GM12878 (cell line): ENCODE data around the gene CASQ1. TPM values are rescaled to one million over a fixed set of nuclear protein-coding genes. Genes with fewer than 3 reads are reported as not detected.

ENCODE experiments used
- ATAC-seq: fragments of 200-7000 bp; cut with Tn5 transposase; 3 replicates; pipeline ENCODE4 v1.9.1; 2020; ENCODE audit warnings: mild to moderate bottlenecking, moderate library complexity
- BruUV-seq: library from RNA; stranded (reverse); fragments of 400-500 nt; replicated peaks from 2 replicates; lab custom pipeline; 2021; lab: Mats Ljungman, UMichigan
- CTCF ChIA-PET: fragments of 300-600 bp; sonication (Branson Sonifier 250); formaldehyde crosslinking; extraction: SDS; loops from one replicate; lab custom pipeline; 2021; ENCODE audit warnings: inconsistent platforms; lab: Yijun Ruan, JAX
- POLR2A ChIA-PET: fragments of 350-600 bp; formaldehyde crosslinking; extraction: SDS; loops from one replicate; lab custom pipeline; 2021; ENCODE audit warnings: inconsistent platforms; lab: Charles Lee
- RAD21 ChIA-PET: fragments of 300-600 bp; sonication (Branson Sonifier 250); formaldehyde crosslinking; loops from one replicate; lab custom pipeline; 2023; ENCODE audit warnings: antibody characterized with exemption; ENCODE audit not compliant: unreplicated experiment; lab: Charles Lee
- SMC1A ChIA-PET: fragments of 300-600 bp; sonication (Branson Sonifier 250); formaldehyde crosslinking; loops from one replicate; lab custom pipeline; 2023; ENCODE audit not compliant: unreplicated experiment, uncharacterized antibody; lab: Charles Lee
- DNase-seq: peaks from one replicate; pipeline ENCODE4 v3.0.0-alpha.2; 2011; ENCODE audit warnings: low read depth, low spot score
- FAIRE-seq: peaks from 3 replicates; lab custom pipeline; 2011; peaks lifted over from hg19 to GRCh38; lab: Jason Lieb, UNC
- H2AFZ ChIP-seq: 2 replicates; pipeline ENCODE4 v1.6.0; 2011; ENCODE audit warnings: low read depth, low read length, control low read depth; ENCODE audit not compliant: control insufficient read depth
- H3K27ac ChIP-seq: 2 replicates; pipeline ENCODE4 v1.5.1; 2011; ENCODE audit warnings: control low read depth; ENCODE audit not compliant: control insufficient read depth, insufficient read depth
- H3K27me3 ChIP-seq, 2 experiments: replicated peaks in 1 of 2; 2 replicates each; pipeline versions ENCODE4 v1.6.0 to v1.6.1; 2011; ENCODE audit warnings: low read length in 1 of 2; ENCODE audit not compliant: control insufficient read depth in 2 of 2, insufficient read depth in 2 of 2
- H3K36me3 ChIP-seq, 2 experiments: 2 replicates each; pipeline ENCODE4 v1.5.1; 2011; ENCODE audit warnings: low read length in 1 of 2; ENCODE audit not compliant: control insufficient read depth in 2 of 2, insufficient read depth in 2 of 2
- H3K4me1 ChIP-seq: 2 replicates; pipeline ENCODE4 v1.6.1; 2011; ENCODE audit warnings: mild to moderate bottlenecking, low read length, moderate library complexity, mixed read lengths; ENCODE audit not compliant: control insufficient read depth, insufficient read depth
- H3K4me2 ChIP-seq: 2 replicates; pipeline ENCODE4 v1.6.0; 2011; ENCODE audit warnings: control low read depth; ENCODE audit not compliant: control insufficient read depth, insufficient read depth
- H3K4me3 ChIP-seq: fragments of 200-600 bp; sonication (generic); 2 replicates; pipeline ENCODE4 v1.5.1; 2016
- H3K79me2 ChIP-seq: 2 replicates; pipeline ENCODE4 v1.6.0; 2011; ENCODE audit warnings: low read length; ENCODE audit not compliant: control insufficient read depth, insufficient read depth
- H3K9ac ChIP-seq: 2 replicates; pipeline ENCODE4 v1.8.0; 2011; ENCODE audit warnings: low read length, control low read depth, mixed read lengths; ENCODE audit not compliant: control insufficient read depth, insufficient read depth
- H3K9me3 ChIP-seq: replicated peaks from 3 replicates; pipeline ENCODE4 v1.5.1; 2011; ENCODE audit warnings: mild to moderate bottlenecking, low read length; ENCODE audit not compliant: control insufficient read depth, insufficient read depth
- H4K20me1 ChIP-seq: 2 replicates; pipeline ENCODE4 v1.6.0; 2011; ENCODE audit not compliant: control insufficient read depth, insufficient read depth
- CBX5 ChIP-seq: sonication (generic); IDR thresholded peaks from 2 replicates; pipeline ENCODE4 v1.6.1; 2016; ENCODE audit warnings: low read depth, moderate library complexity, mild to moderate bottlenecking, inconsistent platforms
- ESRRA ChIP-seq: IDR thresholded peaks from 2 replicates; pipeline ENCODE4 v1.6.1; 2012; ENCODE audit warnings: mild to moderate bottlenecking, low read length, improper control_type of control experiment
- EZH2 ChIP-seq: IDR thresholded peaks from 2 replicates; pipeline ENCODE4 v1.6.1; 2012; ENCODE audit warnings: low read depth, mild to moderate bottlenecking, control low read depth, inconsistent platforms, low read length, borderline replicate concordance; ENCODE audit not compliant: control insufficient read depth
- HCFC1 ChIP-seq: fragments of 150-350 bp; IDR thresholded peaks from 2 replicates; pipeline ENCODE4 v1.6.1; 2014; ENCODE audit warnings: low read length
- IRF4 ChIP-seq: IDR thresholded peaks from 2 replicates; pipeline ENCODE4 v1.6.1; 2011; ENCODE audit warnings: low read depth, low read length
- KDM1A ChIP-seq: fragments of 200-600 bp; sonication (generic); IDR thresholded peaks from 2 replicates; pipeline ENCODE4 v1.6.1; 2016; ENCODE audit warnings: borderline replicate concordance
- NBN ChIP-seq: fragments of 450-650 bp; IDR thresholded peaks from 2 replicates; pipeline ENCODE4 v1.6.1; 2016
- NFYA ChIP-seq: IDR thresholded peaks from 2 replicates; pipeline ENCODE4 v1.6.1; 2011; ENCODE audit warnings: low read depth, mild to moderate bottlenecking, low read length, improper control_type of control experiment, borderline replicate concordance
- NR2C2 ChIP-seq: IDR thresholded peaks from 2 replicates; pipeline ENCODE4 v1.6.1; 2011; ENCODE audit warnings: borderline replicate concordance, low read depth; ENCODE audit not compliant: control insufficient read depth, insufficient read length
- POLR2AphosphoS2 ChIP-seq: IDR thresholded peaks from 2 replicates; pipeline ENCODE4 v1.6.1; 2011; ENCODE audit warnings: low read depth, mild to moderate bottlenecking, low read length, improper control_type of control experiment, moderate library complexity
- RAD21 ChIP-seq: IDR thresholded peaks from 2 replicates; pipeline ENCODE4 v1.6.1; 2011; ENCODE audit warnings: mild to moderate bottlenecking, low read depth, low read length, moderate library complexity; ENCODE audit not compliant: insufficient read depth
- SMC3 ChIP-seq: IDR thresholded peaks from 2 replicates; pipeline ENCODE4 v1.6.1; 2011; ENCODE audit warnings: low read length, improper control_type of control experiment, borderline replicate concordance
- SUZ12 ChIP-seq: fragments of 200-600 bp; sonication (generic); IDR thresholded peaks from one replicate; pipeline ENCODE4 v1.6.1; 2018; ENCODE audit warnings: antibody characterized with exemption, mild to moderate bottlenecking; ENCODE audit not compliant: unreplicated experiment
- TAF1 ChIP-seq: IDR thresholded peaks from 2 replicates; pipeline ENCODE4 v1.6.1; 2011; ENCODE audit warnings: mild to moderate bottlenecking, low read depth, low read length, borderline replicate concordance
- TCF7 ChIP-seq: IDR thresholded peaks from 2 replicates; pipeline ENCODE4 v1.6.1; 2014; ENCODE audit warnings: antibody characterized with exemption, borderline replicate concordance
- ZNF207 ChIP-seq: fragments of 450-650 bp; IDR thresholded peaks from 2 replicates; pipeline ENCODE4 v1.6.1; 2014; ENCODE audit warnings: antibody characterized with exemption, mild to moderate bottlenecking, borderline replicate concordance
- ZNF274 ChIP-seq: IDR thresholded peaks from one replicate; pipeline ENCODE4 v1.8.0; 2011; ENCODE audit not compliant: insufficient read length, insufficient read depth
- ZNF622 ChIP-seq: fragments of 450-650 bp; IDR thresholded peaks from 2 replicates; pipeline ENCODE4 v1.6.1; 2017; ENCODE audit warnings: mild to moderate bottlenecking, inconsistent platforms
- WGBS: methylation state at CpG from one replicate; pipeline ENCODE4 v1.1.6; 2016; ENCODE audit warnings: low lambda C conversion rate; ENCODE audit not compliant: insufficient replicate concordance, insufficient coverage; ENCODE audit errors: missing lambda C conversion rate; 5-methylcytosine and 5-hydroxymethylcytosine counted together
- in situ Hi-C: fragments of 300-500 bp; cut with MboI; formaldehyde crosslinking; loops from 9 replicates; pipeline ENCODE4 v1.14.3; 2018; ENCODE audit warnings: mixed read lengths
- intact Hi-C: fragments of 100-400 bp; cut with micrococcal nuclease; formaldehyde crosslinking; loops from one replicate; pipeline ENCODE4 v1.14.2; 2022; ENCODE audit not compliant: unreplicated experiment
- polyA plus RNA-seq, 11 experiments: library from polyadenylated mRNA; depleted of rRNA in 4 of 11; unstranded in 6 of 11; stranded (reverse) in 5 of 11; fragments of >200 nt; fragmentation: Nextera tagmentation in 4 of 11; fragmentation: Illumina TruSeq in 1 of 11; extraction: Ambion mirVana in 4 of 11; extraction: Trizol in 1 of 11; gene quantifications; 1 replicate in 1 of 11; 2 replicates in 10 of 11; pipeline versions ENCODE4 v1.2.1 to v1.2.3, GENCODE V29; 2011 to 2016; ENCODE audit warnings: inconsistent platforms in 2 of 11, missing spikeins in 2 of 11, low read depth in 1 of 11
- total RNA-seq, 4 experiments: library from RNA; depleted of rRNA in 3 of 4; stranded (reverse); fragments of >200 nt in 3 of 4; fragmentation: Illumina TruSeq in 1 of 4; extraction: Trizol in 1 of 4; gene quantifications; 2 replicates each; pipeline versions ENCODE4 v1.2.1 to v1.2.3, GENCODE V29; 2013 to 2021
- TF ChIP-seq, protein P1 (sequence below), 3 experiments: IDR thresholded peaks in 2 of 3; conservative IDR thresholded peaks in 1 of 3; 2 replicates each; pipeline ENCODE4 v1.5.1; 2011; ENCODE audit warnings: low read depth in 3 of 3, low read length in 3 of 3, mild to moderate bottlenecking in 3 of 3, control low read depth in 2 of 3, moderate library complexity in 2 of 3, inconsistent platforms in 1 of 3, mixed read lengths in 1 of 3; ENCODE audit not compliant: control insufficient read depth in 2 of 3, insufficient read depth in 1 of 3; ENCODE audit errors: extremely low read depth in 1 of 3
- TF ChIP-seq, protein P2 (sequence below): IDR thresholded peaks from 2 replicates; pipeline ENCODE4 v1.6.1; 2011; ENCODE audit warnings: low read depth, low read length, improper control_type of control experiment, borderline replicate concordance

The CASQ1 gene
- total and polyA plus RNA-seq, 10 of the 15 experiments (the other 5 are each of a cell fraction or from before 2014, with no cell fraction given) = 0.10 to 0.77 (median 0.34) TPM

DNA sequence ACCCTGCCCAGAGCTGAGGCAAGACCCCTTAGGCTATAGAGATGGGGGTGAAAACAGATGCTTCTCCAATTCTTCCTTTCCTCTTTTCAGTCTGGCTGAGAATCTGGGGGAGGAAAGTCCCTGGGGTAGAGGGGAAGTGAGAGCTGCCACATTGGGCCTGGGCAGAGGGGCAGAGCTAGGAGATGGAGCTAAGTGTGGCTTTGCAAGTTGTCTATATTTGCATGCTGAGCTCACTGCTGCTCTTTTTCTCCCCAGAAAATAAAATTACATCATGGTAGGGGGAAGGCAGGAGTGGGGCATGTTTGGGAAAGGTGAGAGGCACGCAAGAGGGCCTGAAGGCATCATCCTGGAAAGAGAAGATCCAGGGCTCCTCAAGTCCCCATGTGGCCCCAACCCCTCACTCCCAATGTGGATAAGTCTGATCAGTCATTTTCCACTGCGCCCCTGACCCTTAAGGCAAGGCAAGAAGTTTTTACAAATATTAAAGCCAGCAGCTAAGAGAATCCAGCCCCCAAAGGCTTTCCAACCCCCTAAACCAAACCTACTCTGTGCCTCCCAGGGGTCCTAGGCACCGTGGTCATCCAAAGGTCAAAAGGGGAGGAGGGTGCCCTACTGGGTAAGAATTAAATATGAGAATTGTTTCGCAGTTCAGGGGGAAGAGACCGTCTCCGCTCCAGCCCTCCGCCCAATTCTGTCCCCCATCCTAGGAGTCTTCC, 14.3 kb downstream of the CASQ1 start:
- Histone ChIP-seq H3K9ac (peak overlapping the region; percentile 87), H2AFZ (peak overlapping the region; percentile 64), H3K27ac (peak overlapping the region; percentile 96), H3K4me3 (peak overlapping the region; percentile 49), H3K9me3 (no peaks in the 10 kb centered on the region), H3K4me1 (peaks cover 26% of the 10 kb centered on the region), H3K36me3 (peaks cover 2 to 5% of the 10 kb centered on the region in 2 experiments; a peak in 2 of 4 replicates), H3K79me2 (peaks cover 33% of the 10 kb centered on the region), H3K27me3 (no peaks in the 10 kb centered on the region), H3K4me2 (peak overlapping the region; percentile 94), H4K20me1 (no peaks in the 10 kb centered on the region)
- CTCF ChIA-PET = interaction anchor here (0.6 to 8.9 kb wide), 18 partner anchors 11 to 381 kb away, joined by 3 to 89 read pairs (median 5); partner anchors contain the start of genes CASQ1 and DCAF8
- FAIRE-seq = peak; percentile 61
- intact Hi-C loops (no loop called here), in situ Hi-C loops (no loop called here)
- POLR2A ChIA-PET = interaction anchor here (0.6 to 2.6 kb wide), 13 partner anchors 9 to 1128 kb away, joined by 3 to 15 read pairs (median 5); partner anchors contain the start of genes AIM2 and IGSF8
- RAD21 ChIA-PET = interaction anchor here (0.5 to 10.6 kb wide), 19 partner anchors 9 to 174 kb away, joined by 3 to 89 read pairs (median 3); partner anchors contain the start of genes CASQ1, DCAF8 and IGSF8
- SMC1A ChIA-PET = interaction anchor here (0.8 to 11.5 kb wide), 14 partner anchors 9 to 139 kb away, joined by 3 to 95 read pairs (median 6); partner anchors contain the start of genes DCAF8, NCSTN and PEX19
- DNase-seq = peak; percentile 81
- peak; percentile 87 for ATAC-seq
- BruUV-seq = TSS peak; percentile 64
- WGBS = 0% methylated on average over 7 of the region's 7 CpGs
- TF ChIP-seq EZH2 (no peak), CBX5 (no peak), NBN (peak; percentile 82), ZNF207 (no peak; the same call in 1 of the 2 replicates), ZNF622 (no peak), KDM1A (no peak), SMC3 (no peak), IRF4 (peak; percentile 72; the same call in 1 of the 2 replicates), ESRRA (no peak), NR2C2 (no peak), HCFC1 (no peak), NFYA (no peak), TAF1 (no peak), SUZ12 (no peak), ZNF274 (no peak), RAD21 (no peak), TCF7 (no peak), POLR2AphosphoS2 (no peak)
- TF ChIP-seq, protein P1, sequence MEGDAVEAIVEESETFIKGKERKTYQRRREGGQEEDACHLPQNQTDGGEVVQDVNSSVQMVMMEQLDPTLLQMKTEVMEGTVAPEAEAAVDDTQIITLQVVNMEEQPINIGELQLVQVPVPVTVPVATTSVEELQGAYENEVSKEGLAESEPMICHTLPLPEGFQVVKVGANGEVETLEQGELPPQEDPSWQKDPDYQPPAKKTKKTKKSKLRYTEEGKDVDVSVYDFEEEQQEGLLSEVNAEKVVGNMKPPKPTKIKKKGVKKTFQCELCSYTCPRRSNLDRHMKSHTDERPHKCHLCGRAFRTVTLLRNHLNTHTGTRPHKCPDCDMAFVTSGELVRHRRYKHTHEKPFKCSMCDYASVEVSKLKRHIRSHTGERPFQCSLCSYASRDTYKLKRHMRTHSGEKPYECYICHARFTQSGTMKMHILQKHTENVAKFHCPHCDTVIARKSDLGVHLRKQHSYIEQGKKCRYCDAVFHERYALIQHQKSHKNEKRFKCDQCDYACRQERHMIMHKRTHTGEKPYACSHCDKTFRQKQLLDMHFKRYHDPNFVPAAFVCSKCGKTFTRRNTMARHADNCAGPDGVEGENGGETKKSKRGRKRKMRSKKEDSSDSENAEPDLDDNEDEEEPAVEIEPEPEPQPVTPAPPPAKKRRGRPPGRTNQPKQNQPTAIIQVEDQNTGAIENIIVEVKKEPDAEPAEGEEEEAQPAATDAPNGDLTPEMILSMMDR (IDR thresholded peaks at IDR 0.05 in 2 of 3, conservative IDR thresholded peaks at IDR 0.05 in 1 of 3; ENCODE audit: control insufficient read depth in 2 of 3, extremely low read depth in 1 of 3, insufficient read depth in 1 of 3, low read depth in 3 of 3, low read length in 3 of 3) = no peak
- TF ChIP-seq, protein P2, sequence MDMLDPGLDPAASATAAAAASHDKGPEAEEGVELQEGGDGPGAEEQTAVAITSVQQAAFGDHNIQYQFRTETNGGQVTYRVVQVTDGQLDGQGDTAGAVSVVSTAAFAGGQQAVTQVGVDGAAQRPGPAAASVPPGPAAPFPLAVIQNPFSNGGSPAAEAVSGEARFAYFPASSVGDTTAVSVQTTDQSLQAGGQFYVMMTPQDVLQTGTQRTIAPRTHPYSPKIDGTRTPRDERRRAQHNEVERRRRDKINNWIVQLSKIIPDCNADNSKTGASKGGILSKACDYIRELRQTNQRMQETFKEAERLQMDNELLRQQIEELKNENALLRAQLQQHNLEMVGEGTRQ = no peak
